IMR-90 (cell line): Measurements from ENCODE around the gene NPPA.

Experiments
- CEBPB ChIP-seq: IDR thresholded peaks from 2 replicates; pipeline ENCODE4 v1.6.1; 2012; ENCODE audit warnings: low read depth, low read length, improper control_type of control experiment
- CTCF ChIP-seq: conservative IDR thresholded peaks from 2 replicates; pipeline ENCODE4 v1.5.1; 2012; ENCODE audit warnings: mild to moderate bottlenecking, low read depth, low read length, improper control_type of control experiment
- ELK1 ChIP-seq: fragments of 150-350 bp; IDR thresholded peaks from 2 replicates; pipeline ENCODE4 v1.6.1; 2016; ENCODE audit warnings: low read depth, mild to moderate bottlenecking, low read length, moderate library complexity, borderline replicate concordance
- MXI1 ChIP-seq: IDR thresholded peaks from 2 replicates; pipeline ENCODE4 v1.6.1; 2012; ENCODE audit warnings: low read depth, mild to moderate bottlenecking, low read length, moderate library complexity, borderline replicate concordance
- POLR2A ChIP-seq: IDR thresholded peaks from 2 replicates; pipeline ENCODE4 v1.6.1; 2012; ENCODE audit warnings: mild to moderate bottlenecking, low read depth, low read length
- RAD21 ChIP-seq: IDR thresholded peaks from 2 replicates; pipeline ENCODE4 v1.6.1; 2012; ENCODE audit warnings: low read length, improper control_type of control experiment
- RFX5 ChIP-seq: IDR thresholded peaks from 2 replicates; pipeline ENCODE4 v1.8.0; 2012; ENCODE audit warnings: low read depth, mild to moderate bottlenecking, low read length, moderate library complexity
- SMC3 ChIP-seq: fragments of 150-350 bp; IDR thresholded peaks from 2 replicates; pipeline ENCODE4 v1.6.1; 2016; ENCODE audit warnings: low read depth, mild to moderate bottlenecking, antibody characterized with exemption, low read length, moderate library complexity
- USF2 ChIP-seq: fragments of 150-350 bp; IDR thresholded peaks from 2 replicates; pipeline ENCODE4 v1.6.1; 2017; ENCODE audit warnings: mild to moderate bottlenecking, antibody characterized with exemption, low read length, low read depth

GRCh38 chr1:11888877-11889208 lies 41.3 kb upstream of the NPPA start:
- no peak for TF ChIP-seq CTCF
- no peak for TF ChIP-seq RFX5
- TF ChIP-seq ELK1, result no peak
- no peak for TF ChIP-seq MXI1
- no peak for TF ChIP-seq CEBPB
- no peak for TF ChIP-seq USF2
- TF ChIP-seq POLR2A, result no peak
- TF ChIP-seq RAD21, result no peak
- no peak for TF ChIP-seq SMC3
